HG03060 (cell line): ENCODE measurements around the gene PACRG.

Experiments
- ATAC-seq: cut with Tn5 transposase; IDR thresholded peaks from one replicate; pipeline ENCODE4 v1.9.1; 2021; ENCODE audit warnings: low read depth, moderate number of reproducible peaks; ENCODE audit not compliant: unreplicated experiment

The PACRG gene

GRCh38 chr6:162857326-162857725, 129.6 kb downstream of the PACRG start:
- ATAC-seq: no peak

DNA sequence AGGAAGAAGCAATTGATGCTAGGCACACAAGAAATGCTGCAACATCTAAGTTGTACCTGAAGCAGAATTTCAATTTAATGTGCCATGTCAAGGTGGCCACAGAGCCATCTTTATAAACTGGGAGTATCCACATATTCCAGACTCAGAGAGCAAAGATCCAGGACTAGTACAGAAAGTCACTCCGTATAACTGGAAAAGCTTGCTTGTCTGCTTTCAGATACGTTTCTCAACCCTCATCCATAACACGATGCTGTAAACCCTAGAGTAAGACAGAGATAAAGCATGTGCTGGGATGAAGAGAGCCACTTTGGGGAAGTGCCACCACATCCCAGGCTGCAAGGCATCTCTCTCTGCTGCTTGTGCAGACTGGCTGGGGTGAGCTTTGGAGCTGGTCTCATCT, 134.7 kb downstream of the PACRG start:
- no peak for ATAC-seq

- no peak for ATAC-seq
Measured at GRCh38 chr6:162862941-162863340, 135.2 kb downstream of the PACRG start.

DNA sequence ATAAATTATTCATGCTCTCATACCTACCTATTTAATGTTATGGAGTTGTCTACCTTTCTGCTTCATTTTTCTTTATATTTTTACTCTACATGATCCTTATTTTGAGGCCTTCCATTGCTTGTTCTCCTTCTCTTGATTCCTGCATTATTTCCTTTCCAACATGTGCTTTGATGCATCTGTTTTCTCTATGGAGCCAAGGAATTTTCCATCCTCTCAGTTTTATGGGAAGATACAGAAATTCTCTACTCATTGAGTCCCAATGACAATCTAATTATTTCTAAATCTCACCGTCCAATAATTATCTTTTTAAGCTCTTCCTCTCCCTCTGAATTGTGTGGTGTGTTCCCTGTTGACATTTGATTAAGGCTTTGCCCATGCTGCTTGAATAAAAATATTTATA, 136.0 kb downstream of the PACRG start:
- ATAC-seq: no peak

GRCh38 chr6:162864911-162865310, 137.1 kb downstream of the PACRG start:
- ATAC-seq: no peak

GRCh38 chr6:162866656-162867055, 138.9 kb downstream of the PACRG start:
- ATAC-seq: no peak

GRCh38 chr6:162868397-162868796, 140.6 kb downstream of the PACRG start:
- ATAC-seq: no peak

DNA sequence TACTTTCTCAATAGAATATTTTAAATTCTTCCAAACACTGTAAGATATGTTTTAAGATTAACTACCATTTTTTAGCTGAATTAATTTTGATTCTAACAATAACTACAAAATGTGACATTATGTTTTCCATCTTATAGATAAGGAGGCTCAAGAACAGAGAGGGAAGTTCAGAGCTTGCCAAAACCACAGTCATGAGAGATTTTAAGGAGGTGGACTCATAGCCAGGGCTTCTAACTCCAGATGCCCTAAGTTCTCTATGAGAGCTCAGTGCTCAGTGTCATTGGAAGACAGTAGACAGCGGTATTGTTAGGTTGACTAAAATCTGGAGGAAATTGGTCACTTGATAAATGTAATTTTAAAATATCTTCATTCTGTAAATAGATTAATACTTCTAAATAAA, 144.2 kb downstream of the PACRG start:
- ATAC-seq: no peak

GRCh38 chr6:162873537-162873936, 145.8 kb downstream of the PACRG start:
- no peak for ATAC-seq

DNA sequence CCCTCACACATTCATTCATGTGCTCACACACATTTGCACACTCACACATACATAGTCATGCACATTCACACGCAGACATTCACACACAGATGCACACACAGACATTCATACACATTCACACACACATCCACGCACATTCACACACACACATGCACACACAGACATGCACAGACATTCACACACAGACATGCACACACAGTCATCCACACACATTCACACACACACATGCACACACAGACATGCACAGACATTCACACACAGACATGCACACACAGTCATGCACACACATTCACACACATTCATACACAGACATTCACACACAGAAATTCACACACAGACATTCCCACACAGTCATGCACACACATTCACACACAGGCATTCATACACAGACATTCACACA, 147.3 kb downstream of the PACRG start:
- no peak for ATAC-seq

DNA sequence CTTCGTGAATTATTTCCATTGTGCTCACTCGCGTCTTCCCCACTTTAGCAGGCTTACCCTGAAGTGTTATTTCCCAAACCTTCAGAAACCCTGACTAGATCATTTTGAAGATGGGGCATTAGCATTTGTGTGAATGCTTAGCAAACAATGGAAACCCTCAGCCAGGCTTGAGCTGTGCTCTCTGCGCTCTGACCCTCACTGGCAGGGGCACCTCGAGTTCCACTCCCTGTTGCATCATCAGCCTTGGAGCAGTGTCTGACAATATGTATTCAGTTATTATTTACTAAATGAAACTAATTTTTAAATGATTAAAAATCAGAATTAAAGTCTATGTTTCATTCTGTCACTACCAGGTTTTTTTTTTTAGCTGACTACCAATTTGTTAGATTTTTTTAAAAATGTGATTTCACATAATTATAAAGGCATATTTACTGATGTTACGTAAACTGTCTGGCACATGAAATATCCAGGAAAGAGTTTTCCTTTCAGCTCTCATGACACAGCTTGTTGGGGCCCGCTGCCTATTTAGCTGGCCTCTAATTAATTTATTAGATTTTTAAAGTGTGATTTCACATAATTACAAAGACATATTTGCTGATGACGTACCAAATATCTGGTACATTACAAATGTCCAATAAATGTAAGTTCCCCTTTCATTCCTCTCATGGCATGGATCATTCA, 155.2 kb downstream of the PACRG start:
- no peak for ATAC-seq

- ATAC-seq: no peak
Measured at GRCh38 chr6:162887981-162888689, 160.4 kb downstream of the PACRG start.

DNA sequence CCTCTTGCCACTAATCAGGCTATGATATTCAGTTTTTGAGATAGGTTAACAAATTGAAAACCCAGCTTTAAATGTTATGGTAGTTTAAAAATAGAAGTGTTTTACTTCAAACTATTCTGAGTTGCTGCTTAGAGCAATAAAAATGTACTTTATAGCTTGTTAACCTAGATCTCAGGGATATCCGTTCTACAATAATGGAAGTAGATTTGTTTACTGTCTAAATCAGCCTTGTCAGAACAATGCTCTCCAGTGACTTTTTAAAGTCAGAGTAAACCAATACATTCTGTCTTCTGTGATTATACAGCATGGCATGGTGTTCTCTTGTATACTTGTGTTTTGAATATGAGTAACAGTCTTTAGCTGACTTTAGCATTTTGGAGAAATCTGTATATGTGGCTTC, 161.5 kb downstream of the PACRG start:
- no peak for ATAC-seq

- no peak for ATAC-seq
Measured at GRCh38 chr6:162898011-162898410, 170.2 kb downstream of the PACRG start.

DNA sequence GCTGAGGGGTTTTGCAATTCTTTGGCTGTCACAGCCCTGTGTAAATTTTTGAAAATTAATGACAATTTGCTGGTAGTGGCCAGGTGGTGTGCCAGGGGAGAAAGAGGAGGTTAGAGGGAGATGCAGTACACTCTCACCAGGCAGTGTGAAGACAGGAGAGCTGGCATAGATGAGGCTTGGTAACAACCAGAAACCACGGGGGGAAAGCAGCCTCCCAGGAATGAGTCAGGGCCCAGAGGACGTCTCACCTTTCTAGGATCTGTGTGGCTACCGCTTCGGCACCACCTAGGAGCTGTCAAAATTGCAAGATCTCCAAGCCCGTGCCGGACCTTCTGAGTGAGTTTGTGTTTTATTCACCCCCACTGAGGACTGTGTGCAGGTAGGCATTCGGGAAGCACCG, 171.4 kb downstream of the PACRG start:
- no peak for ATAC-seq

- no peak for ATAC-seq
Measured at GRCh38 chr6:162900503-162900902, 172.7 kb downstream of the PACRG start.

GRCh38 chr6:162904069-162904663, 176.4 kb downstream of the PACRG start:
- ATAC-seq: no peak

DNA sequence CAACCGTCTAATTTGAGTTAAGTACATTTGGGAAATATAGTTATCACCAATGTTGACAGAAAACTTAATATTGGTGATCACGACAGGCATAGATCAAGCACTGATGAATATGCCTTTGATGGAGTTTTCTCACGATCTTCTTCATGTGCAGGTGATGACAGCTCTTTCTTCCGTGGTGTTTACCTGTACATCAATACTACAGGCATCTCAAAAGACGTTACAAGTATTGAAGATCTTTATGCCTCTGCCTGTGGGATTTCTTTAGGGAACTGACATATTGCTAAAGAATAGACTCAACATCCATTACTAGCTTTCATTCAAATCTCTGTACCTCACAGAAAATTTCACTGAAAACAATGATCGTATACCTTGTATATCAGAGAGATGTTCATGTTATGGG, 178.7 kb downstream of the PACRG start:
- no peak for ATAC-seq

GRCh38 chr6:162907876-162908481, 180.2 kb downstream of the PACRG start:
- ATAC-seq: peak; percentile 48

- ATAC-seq: no peak
Measured at GRCh38 chr6:162913206-162913605, 185.4 kb downstream of the PACRG start.

GRCh38 chr6:162917506-162917905, 189.7 kb downstream of the PACRG start:
- ATAC-seq: no peak

- ATAC-seq: no peak
Measured at GRCh38 chr6:162921062-162921461, 193.3 kb downstream of the PACRG start.
